Colonic mucosa (tissue), 4 donors: Measurements from ENCODE around the gene SLAIN1. TPM values are rescaled to one million over a fixed set of nuclear protein-coding genes. Genes with fewer than 3 reads are reported as not detected.

Experiments
- DNase-seq: peaks from one replicate; pipeline ENCODE4 v3.0.0-alpha.2; 2020
- H3K27ac ChIP-seq: fragments of 200-600 bp; one replicate; pipeline ENCODE4 v1.8.0; 2021
- H3K27me3 ChIP-seq: fragments of 200-600 bp; one replicate; pipeline ENCODE4 v1.8.0; 2021
- H3K36me3 ChIP-seq: fragments of 200-600 bp; one replicate; pipeline ENCODE4 v1.8.0; 2021
- H3K4me1 ChIP-seq: fragments of 200-600 bp; one replicate; pipeline ENCODE4 v1.8.0; 2021; ENCODE audit warnings: mild to moderate bottlenecking
- H3K4me3 ChIP-seq: fragments of 200-600 bp; one replicate; pipeline ENCODE4 v1.8.0; 2021
- H3K9ac ChIP-seq, 2 donors: one replicate each; pipeline ENCODE4 v1.7.0; 2013; ENCODE audit warnings: control low read depth in 2 of 2, low read depth in 2 of 2, low read length in 2 of 2
- H3K9me3 ChIP-seq: fragments of 200-600 bp; one replicate; pipeline ENCODE4 v1.8.0; 2021
- intact Hi-C: fragments of 100-400 bp; cut with DNase I; formaldehyde crosslinking; loops from one replicate; pipeline ENCODE4 v1.14.1; 2022
- total RNA-seq, 2 donors: library from RNA; stranded (reverse); fragmentation: NEBNext Ultra II Directional in 1 of 2; extraction: Animal tissue kit (Norgen Biotek cat#: 25700) in 1 of 2; gene quantifications; one replicate each; pipeline ENCODE4 v1.2.1, GENCODE V29; 2021
- TF ChIP-seq, protein P1 (sequence below): fragments of 200-600 bp; IDR thresholded peaks from one replicate; pipeline ENCODE4 v1.8.0; 2022; ENCODE audit warnings: antibody characterized with exemption, mild to moderate bottlenecking
- donor health status: healthy.
- donor health status: DM: no; HTN: no; CAD: no.
- donor health status: DM: no; HTN: no; CAD: no.

Gene SLAIN1
- total RNA-seq, 2 donors from 2014 or later, result 2.1 to 3.5 TPM

DNA sequence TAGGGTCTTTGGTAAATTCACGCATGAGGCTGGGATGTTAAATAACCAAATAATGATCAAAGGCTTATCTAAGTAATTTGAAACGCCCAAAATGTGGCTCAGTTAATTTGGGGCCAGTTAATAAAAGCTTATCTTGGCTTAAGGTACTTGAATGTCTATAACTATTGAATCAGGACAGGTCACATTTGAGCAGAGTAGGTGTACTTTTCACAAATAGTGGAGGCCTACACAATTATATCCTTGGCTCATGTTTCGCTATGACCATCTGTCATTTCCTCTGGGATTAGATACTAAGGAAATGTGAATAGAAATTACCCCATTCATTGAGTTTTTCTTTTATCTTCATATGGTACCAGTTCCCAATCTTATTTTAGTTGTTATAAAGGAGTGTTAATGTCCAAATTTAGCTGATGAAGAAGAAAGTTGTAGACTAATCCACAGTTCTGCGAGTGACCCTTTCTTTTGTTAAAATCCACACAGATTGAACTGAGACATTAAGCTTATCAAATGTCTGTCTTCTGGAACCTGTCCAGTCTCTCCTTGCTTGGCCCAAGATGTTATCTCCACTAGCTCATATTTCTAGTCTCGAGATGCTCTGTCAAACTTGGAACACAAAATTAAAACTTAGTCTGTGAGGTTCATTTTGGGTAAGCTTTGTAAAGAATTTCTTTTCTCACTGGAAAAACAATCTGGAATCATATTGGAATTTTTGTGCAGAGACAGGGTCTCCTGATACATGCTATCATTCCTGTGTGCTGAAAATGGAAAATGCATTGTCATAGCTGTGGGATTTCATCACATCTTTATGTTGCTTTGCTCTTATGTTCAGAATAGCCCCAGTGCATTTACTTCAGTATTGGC lies 31.0 kb downstream of the SLAIN1 start:
- intact Hi-C loops, result no loop called here
- TF ChIP-seq, protein P1, sequence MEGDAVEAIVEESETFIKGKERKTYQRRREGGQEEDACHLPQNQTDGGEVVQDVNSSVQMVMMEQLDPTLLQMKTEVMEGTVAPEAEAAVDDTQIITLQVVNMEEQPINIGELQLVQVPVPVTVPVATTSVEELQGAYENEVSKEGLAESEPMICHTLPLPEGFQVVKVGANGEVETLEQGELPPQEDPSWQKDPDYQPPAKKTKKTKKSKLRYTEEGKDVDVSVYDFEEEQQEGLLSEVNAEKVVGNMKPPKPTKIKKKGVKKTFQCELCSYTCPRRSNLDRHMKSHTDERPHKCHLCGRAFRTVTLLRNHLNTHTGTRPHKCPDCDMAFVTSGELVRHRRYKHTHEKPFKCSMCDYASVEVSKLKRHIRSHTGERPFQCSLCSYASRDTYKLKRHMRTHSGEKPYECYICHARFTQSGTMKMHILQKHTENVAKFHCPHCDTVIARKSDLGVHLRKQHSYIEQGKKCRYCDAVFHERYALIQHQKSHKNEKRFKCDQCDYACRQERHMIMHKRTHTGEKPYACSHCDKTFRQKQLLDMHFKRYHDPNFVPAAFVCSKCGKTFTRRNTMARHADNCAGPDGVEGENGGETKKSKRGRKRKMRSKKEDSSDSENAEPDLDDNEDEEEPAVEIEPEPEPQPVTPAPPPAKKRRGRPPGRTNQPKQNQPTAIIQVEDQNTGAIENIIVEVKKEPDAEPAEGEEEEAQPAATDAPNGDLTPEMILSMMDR, result no peak
- Histone ChIP-seq H3K4me1 (no peaks in the 10 kb centered on the region), H3K27me3 (no peaks in the 10 kb centered on the region), H3K9me3 (no peaks in the 10 kb centered on the region), H3K36me3 (no peaks in the 10 kb centered on the region), H3K9ac (no peak overlapping the region), H3K4me3 (no peak overlapping the region), H3K27ac (no peak overlapping the region)
- no peak for DNase-seq

DNA sequence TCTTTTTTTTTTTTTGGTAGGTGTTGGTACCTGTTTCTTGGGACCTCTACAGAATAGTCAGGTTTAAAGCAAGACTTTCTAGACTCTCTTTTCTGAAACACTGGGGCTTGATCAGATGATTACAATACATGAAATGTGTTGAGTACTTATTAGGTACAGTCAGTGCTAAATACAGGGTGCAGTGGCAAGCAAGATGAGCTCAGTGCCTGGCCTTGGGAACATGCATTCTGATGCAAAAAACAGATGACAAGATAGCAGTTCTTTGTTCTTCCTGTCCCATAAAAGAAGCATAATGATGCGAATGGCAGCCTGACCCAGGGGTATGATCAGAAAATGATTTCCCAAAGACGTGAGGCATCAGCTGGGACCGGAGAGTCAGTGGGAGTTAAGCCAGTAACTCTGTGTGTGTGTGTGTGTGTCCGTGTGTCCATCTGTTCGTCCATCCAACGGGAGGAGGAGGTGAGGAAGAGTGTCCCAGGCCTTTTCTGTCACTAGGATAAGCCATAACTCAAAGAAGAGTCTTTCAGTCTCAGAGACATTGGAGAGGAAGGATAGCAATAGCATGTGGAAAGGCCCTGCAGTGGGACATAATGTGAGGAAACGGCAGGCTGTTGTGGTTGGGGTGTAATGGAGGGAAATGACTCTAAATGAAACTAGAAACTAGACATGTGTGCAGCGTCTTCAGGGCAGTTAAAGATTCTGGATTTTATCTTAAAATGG lies 32.2 kb downstream of the SLAIN1 start:
- Histone ChIP-seq H3K27me3 (no peaks in the 10 kb centered on the region), H3K9ac (no peak overlapping the region), H3K4me3 (no peak overlapping the region), H3K36me3 (no peaks in the 10 kb centered on the region), H3K27ac (no peak overlapping the region), H3K4me1 (no peaks in the 10 kb centered on the region), H3K9me3 (no peaks in the 10 kb centered on the region)
- intact Hi-C loops, result no loop called here
- no peak for DNase-seq
- TF ChIP-seq, protein P1, result no peak

DNA sequence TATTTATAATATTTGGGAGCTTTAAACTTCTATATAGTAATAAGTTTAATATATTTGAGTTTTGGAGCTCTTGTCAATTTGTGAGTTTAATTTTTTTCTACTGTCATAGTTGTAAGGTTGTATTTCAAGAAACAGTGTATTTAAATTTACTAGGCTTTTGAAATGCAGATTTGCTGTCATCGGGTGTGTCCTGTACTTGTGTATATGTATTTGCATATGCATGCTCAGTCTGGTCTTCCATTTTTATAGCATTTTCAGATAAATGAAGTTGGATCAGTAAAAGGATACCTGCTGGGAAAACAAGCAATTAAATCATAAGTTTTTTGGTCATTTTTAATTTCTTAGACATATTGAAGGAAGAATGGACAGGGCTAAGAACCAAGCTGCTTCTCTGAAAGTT lies 33.1 kb downstream of the SLAIN1 start:
- no peak overlapping the region for H3K4me3 ChIP-seq
- H3K27ac ChIP-seq, result no peak overlapping the region
- no peak for DNase-seq
- no peaks in the 10 kb centered on the region for H3K4me1 ChIP-seq
- intact Hi-C loops, result no loop called here
- TF ChIP-seq, protein P1, result no peak
- no peaks in the 10 kb centered on the region for H3K36me3 ChIP-seq
- no peaks in the 10 kb centered on the region for H3K9me3 ChIP-seq
- no peak overlapping the region for H3K9ac ChIP-seq
- H3K27me3 ChIP-seq, result no peaks in the 10 kb centered on the region

DNA sequence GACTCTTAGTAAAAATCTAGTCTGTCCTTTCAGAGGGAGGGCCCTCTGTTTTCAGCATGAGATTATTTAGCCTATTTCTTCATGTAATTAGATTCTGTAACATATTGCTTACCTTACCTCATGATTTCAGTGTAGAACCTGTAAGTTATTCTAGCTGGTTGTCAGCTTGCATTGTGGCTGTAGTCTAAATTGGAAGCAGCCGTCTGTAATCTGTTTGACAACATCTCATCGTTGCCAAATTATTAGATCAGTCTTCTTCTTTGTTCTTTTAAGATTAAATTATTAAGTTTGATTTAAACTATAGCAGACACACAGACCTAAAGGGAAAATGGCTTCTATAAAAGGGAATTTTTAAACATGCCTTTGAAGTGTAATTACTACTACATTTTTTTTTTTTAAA lies 34.8 kb downstream of the SLAIN1 start:
- no peak overlapping the region for H3K9ac ChIP-seq
- no peak overlapping the region for H3K4me3 ChIP-seq
- no peaks in the 10 kb centered on the region for H3K4me1 ChIP-seq
- no peaks in the 10 kb centered on the region for H3K9me3 ChIP-seq
- H3K27me3 ChIP-seq, result no peaks in the 10 kb centered on the region
- intact Hi-C loops, result no loop called here
- DNase-seq, result no peak
- no peaks in the 10 kb centered on the region for H3K36me3 ChIP-seq
- TF ChIP-seq, protein P1, result no peak
- no peak overlapping the region for H3K27ac ChIP-seq

DNA sequence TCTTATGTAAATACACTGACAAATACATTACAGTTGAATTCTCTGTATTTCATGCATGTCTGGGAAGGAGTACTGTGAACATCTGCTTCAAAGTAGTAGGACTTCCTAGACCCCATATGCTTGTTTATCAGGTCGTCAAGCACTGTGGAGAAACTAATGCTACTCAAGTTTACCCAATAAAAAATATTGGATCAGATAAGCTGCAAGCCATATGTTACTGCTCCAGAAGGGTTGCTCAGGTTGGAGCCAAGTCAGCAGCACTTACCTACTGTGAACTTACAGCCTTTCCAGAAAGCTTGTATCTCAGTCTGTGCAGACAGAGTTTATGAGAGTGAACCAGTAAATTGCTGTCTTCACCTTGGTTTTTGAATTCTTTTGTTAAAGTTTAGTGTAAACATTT lies 36.2 kb downstream of the SLAIN1 start:
- Histone ChIP-seq H3K27me3 (no peaks in the 10 kb centered on the region), H3K4me1 (no peaks in the 10 kb centered on the region), H3K4me3 (no peak overlapping the region), H3K9me3 (no peaks in the 10 kb centered on the region), H3K36me3 (no peaks in the 10 kb centered on the region), H3K9ac (no peak overlapping the region), H3K27ac (no peak overlapping the region)
- intact Hi-C loops, result no loop called here
- DNase-seq, result no peak
- TF ChIP-seq, protein P1, result no peak
